ENCODE results near the gene GRIFIN.

GRIFIN gene

GRCh38 chr7:2494191-2495130 lies 18.3 kb upstream of the GRIFIN start:
- H3K4me1 Mint-ChIP-seq: peaks cover 56% of the 10 kb centered on the region
- H3K36me3 Mint-ChIP-seq (ENCODE audit: low read depth): no peaks in the 10 kb centered on the region
- H3K4me3 Mint-ChIP-seq: peak overlapping the region in 1 of 3 experiments; percentile 21
- H3K27me3 Mint-ChIP-seq (ENCODE audit: low read depth): peaks cover 4% of the 10 kb centered on the region
- no peak for TF ChIP-seq CTCF (IDR thresholded peaks at IDR 0.05; ENCODE audit: unreplicated experiment in 3 of 3)
- peak overlapping the region in 2 of 3 experiments; percentile 54 to 63 for H3K27ac Mint-ChIP-seq
- H3K9me3 Mint-ChIP-seq: no peaks in the 10 kb centered on the region

DNA sequence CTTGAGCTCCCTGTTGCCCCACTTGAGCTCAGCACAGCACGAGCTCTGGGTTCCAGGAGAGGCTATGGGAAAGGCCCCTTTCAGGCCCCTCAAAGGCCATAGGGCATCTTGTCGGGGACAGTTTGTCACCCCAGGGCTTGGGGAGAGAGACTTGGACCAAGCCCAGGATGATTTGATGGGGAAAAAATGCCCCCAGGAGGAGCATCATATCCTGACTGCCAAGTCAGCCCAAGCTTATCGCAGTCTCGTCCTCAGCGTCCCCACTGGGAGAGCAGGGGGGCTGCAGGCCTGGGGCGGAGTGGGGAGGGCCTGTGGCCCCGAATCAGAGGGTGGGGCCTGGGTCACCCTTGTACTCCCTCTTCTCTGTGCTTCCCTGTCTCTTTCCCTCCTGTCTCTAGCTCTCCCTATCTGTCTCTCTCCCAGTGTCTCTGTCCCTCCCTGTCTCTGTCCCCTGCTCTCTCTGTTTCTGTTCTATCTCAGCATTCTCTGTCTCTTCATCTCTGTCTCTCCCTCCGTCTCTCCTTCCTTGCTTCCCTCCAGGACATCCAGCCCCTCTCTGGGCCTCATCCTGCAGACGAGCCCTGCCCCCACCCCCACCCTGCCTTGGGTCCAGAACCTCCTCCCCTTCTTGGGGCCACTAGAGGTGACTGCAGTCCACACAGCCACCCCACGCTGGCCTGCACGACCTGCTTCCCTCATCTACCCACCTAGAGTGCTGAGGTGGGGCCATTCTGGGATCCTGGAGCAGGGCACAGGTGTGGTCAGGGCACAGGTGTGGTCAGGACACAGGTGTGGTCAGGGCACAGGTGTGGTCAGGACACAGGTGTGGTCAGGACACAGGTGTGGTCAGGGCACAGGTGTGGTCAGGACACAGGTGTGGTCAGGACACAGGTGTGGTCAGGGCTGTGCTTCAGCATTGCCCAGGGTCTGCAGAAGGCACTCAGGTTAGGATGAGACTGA lies 17.3 kb upstream of the GRIFIN start:
- no peak overlapping the region for H3K4me3 Mint-ChIP-seq

GRCh38 chr7:2492038-2492437 lies 15.8 kb upstream of the GRIFIN start:
- Mint-ChIP-seq H3K36me3 (ENCODE audit: low read depth) (no peaks in the 10 kb centered on the region), H3K27me3 (ENCODE audit: low read depth) (peaks cover 4% of the 10 kb centered on the region), H3K27ac (peak overlapping the region; percentile 56 to 82 (median 67)), H3K4me1 (peaks cover 54% of the 10 kb centered on the region), H3K9me3 (no peaks in the 10 kb centered on the region), H3K4me3 (peak overlapping the region in 2 of 3 experiments; percentile 7 to 20)
- no peak for TF ChIP-seq CTCF (IDR thresholded peaks at IDR 0.05; ENCODE audit: unreplicated experiment in 3 of 3)

More for the DNA sequence above, 17.3 kb upstream of the GRIFIN start:
- H3K36me3 Mint-ChIP-seq (ENCODE audit: low read depth): no peaks in the 10 kb centered on the region
- H3K4me1 Mint-ChIP-seq: peaks cover 56% of the 10 kb centered on the region
- H3K27ac Mint-ChIP-seq: peak overlapping the region; percentile 62 to 93 (median 82)
- H3K9me3 Mint-ChIP-seq: no peaks in the 10 kb centered on the region
- H3K27me3 Mint-ChIP-seq (ENCODE audit: low read depth): peaks cover 4% of the 10 kb centered on the region
- no peak for TF ChIP-seq CTCF (IDR thresholded peaks at IDR 0.05; ENCODE audit: unreplicated experiment in 3 of 3)

DNA sequence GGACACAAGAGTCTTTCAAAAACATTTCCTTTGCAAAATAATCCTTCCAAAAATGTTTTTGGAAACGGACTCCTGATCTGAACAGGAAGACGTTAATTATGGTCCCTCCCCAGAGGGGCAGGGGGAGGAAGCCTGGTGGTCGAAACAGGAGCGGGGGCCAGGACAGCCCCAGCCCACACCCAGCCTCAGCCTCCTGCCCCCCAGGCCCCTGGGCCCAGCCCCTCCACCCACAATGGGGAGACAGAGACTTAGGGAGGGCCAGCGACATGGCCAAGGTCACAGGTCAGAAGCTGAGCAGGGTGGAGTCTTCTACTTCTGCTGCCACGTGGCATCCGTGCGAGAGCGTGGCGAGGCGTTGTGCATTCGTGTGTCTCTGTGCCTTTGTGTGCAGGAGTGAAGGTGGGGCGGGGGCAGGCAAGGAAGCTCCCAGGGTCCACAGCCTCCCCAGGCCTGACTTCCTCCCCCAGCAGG lies 14.0 kb upstream of the GRIFIN start:
- Mint-ChIP-seq H3K36me3 (ENCODE audit: low read depth) (no peaks in the 10 kb centered on the region), H3K27me3 (ENCODE audit: low read depth) (peaks cover 4% of the 10 kb centered on the region), H3K4me1 (peaks cover 39% of the 10 kb centered on the region), H3K27ac (peak overlapping the region; percentile 62 to 84 (median 76)), H3K4me3 (no peak overlapping the region), H3K9me3 (no peaks in the 10 kb centered on the region)
- no peak for TF ChIP-seq CTCF (IDR thresholded peaks at IDR 0.05; ENCODE audit: unreplicated experiment in 3 of 3)

DNA sequence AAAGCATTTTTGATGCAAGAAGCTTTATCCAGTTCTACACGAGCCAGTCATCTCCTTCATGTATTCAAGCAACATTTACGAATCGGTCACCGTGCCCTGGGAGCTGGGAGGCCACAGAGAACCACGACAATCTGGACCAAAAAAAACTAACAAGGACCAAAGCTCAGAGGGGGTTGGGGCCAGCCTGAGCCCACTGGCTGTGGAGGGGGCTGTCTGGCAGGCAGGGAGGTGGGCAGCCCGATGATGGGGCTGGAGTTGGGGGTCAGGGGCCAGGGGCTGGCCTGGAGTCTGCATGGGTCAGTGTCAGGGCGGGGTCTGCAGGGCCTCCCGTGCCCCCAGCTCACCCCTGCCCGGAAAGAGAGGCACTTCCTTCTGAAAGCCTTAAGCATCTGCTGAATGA lies 12.5 kb upstream of the GRIFIN start:
- Mint-ChIP-seq H3K36me3 (ENCODE audit: low read depth) (no peaks in the 10 kb centered on the region), H3K4me1 (peaks cover 38% of the 10 kb centered on the region), H3K27ac (peak overlapping the region; percentile 62 to 81 (median 76)), H3K9me3 (no peaks in the 10 kb centered on the region), H3K27me3 (ENCODE audit: low read depth) (peaks cover 7% of the 10 kb centered on the region), H3K4me3 (peak overlapping the region in 1 of 3 experiments; percentile 34)
- TF ChIP-seq CTCF (IDR thresholded peaks at IDR 0.05; ENCODE audit: unreplicated experiment in 3 of 3): no peak
